Measurements from ENCODE around the gene GRM1. TPM values are rescaled to one million over a fixed set of nuclear protein-coding genes. Genes with fewer than 3 reads are reported as not detected.

GRM1 gene
- total and polyA plus RNA-seq, 2 experiments from 2014 or later = 0.29 to 0.63 TPM

DNA sequence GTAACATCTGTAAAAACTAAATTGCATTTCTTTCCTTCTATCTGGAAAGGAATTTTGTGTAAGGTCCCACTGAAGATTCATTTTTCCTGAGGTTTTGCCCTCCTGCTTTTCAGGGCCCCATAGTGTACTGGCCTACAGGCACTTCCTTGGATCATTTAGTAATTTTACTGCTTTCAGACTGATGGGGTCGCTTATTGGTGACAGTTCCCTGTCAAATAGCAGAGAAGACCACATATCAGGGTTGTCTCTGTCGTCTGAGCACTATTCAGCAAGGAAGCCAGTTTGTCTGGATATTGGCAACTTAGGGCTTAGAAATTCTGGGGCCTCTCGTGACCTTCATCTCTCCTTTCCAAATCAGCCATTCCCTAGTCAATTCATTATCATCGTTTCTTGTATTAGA, 3.5 kb downstream of the GRM1 start (continued):
- TF ChIP-seq EZH2 (IDR thresholded peaks at IDR 0.05; ENCODE audit: low read depth, unreplicated experiment) (no peak), EZH2phosphoT487 (IDR thresholded peaks at IDR 0.05; ENCODE audit: unreplicated experiment) (no peak), REST (IDR thresholded peaks at IDR 0.05; ENCODE audit: unreplicated experiment) (no peak), JUNB (IDR thresholded peaks at IDR 0.05; ENCODE audit: unreplicated experiment) (no peak), NANOG (IDR thresholded peaks at IDR 0.05; ENCODE audit: borderline replicate concordance) (no peak)
- TF ChIP-seq, protein P1, sequence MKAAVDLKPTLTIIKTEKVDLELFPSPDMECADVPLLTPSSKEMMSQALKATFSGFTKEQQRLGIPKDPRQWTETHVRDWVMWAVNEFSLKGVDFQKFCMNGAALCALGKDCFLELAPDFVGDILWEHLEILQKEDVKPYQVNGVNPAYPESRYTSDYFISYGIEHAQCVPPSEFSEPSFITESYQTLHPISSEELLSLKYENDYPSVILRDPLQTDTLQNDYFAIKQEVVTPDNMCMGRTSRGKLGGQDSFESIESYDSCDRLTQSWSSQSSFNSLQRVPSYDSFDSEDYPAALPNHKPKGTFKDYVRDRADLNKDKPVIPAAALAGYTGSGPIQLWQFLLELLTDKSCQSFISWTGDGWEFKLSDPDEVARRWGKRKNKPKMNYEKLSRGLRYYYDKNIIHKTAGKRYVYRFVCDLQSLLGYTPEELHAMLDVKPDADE (IDR thresholded peaks at IDR 0.05) = no peak

DNA sequence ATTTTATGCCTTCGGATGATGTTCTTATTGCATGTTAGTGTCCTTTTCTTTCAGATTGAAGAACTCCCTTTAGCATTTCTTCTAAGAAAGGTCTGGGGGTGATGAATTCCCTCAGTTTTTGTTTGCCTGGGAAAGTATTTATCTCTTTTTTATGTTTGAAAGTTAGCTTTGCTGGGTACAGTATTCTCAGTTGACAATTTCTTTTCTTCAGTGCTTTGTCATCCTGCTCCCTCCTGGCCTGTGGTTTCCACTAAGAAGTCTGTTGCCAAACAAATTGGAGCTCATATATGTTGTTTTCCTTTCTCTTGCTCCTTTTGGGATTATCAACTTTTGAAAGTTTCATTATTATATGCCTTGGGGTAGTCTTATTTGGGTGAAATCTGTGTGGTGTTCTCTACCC, 11.5 kb downstream of the GRM1 start:
- no peak for ATAC-seq

More for the DNA sequence above, 11.5 kb downstream of the GRM1 start:
- H3K27ac Mint-ChIP-seq = no peak overlapping the region
- Histone ChIP-seq H3K4me2 (no peak overlapping the region), H3K9me2 (ENCODE audit: insufficient read depth) (no peaks in the 10 kb centered on the region), H3K27me3 (ENCODE audit: insufficient read depth) (no peaks in the 10 kb centered on the region), H3K4me3 (no peak overlapping the region), H4K20me1 (replicated peaks; ENCODE audit: insufficient read depth) (no peaks in the 10 kb centered on the region), H3F3A (replicated peaks; ENCODE audit: low read depth) (no peaks in the 10 kb centered on the region), H3K27ac (ENCODE audit: low read depth) (no peak overlapping the region), H3K36me3 (ENCODE audit: insufficient read depth) (no peaks in the 10 kb centered on the region), H3K79me2 (replicated peaks; ENCODE audit: insufficient read depth) (no peaks in the 10 kb centered on the region), H3K4me1 (ENCODE audit: insufficient read depth) (no peaks in the 10 kb centered on the region), H2AFZ (no peak overlapping the region)
- TF ChIP-seq, protein P1 (IDR thresholded peaks at IDR 0.05) = no peak
- no peak for TF ChIP-seq ZNF331 (CRISPR knock-in tag; IDR thresholded peaks at IDR 0.05; ENCODE audit: low read depth)
- TF ChIP-seq REST (IDR thresholded peaks at IDR 0.05; ENCODE audit: unreplicated experiment) = no peak
- no peak for TF ChIP-seq JUNB (IDR thresholded peaks at IDR 0.05; ENCODE audit: unreplicated experiment)
- no peak for TF ChIP-seq EZH2phosphoT487 (IDR thresholded peaks at IDR 0.05; ENCODE audit: unreplicated experiment)
- H3K27me3 Mint-ChIP-seq (ENCODE audit: insufficient read depth, low read depth, poor library complexity) = no peaks in the 10 kb centered on the region
- no peaks in the 10 kb centered on the region; the same call in 2 of the 3 replicates for H3K36me3 Mint-ChIP-seq (ENCODE audit: low read depth)
- no peak for DNase-seq (ENCODE audit: low spot score)
- H3K4me1 Mint-ChIP-seq = peaks cover 6% of the 10 kb centered on the region; the same call in 2 of the 3 replicates
- peaks cover 16% of the 10 kb centered on the region; the same call in 2 of the 3 replicates for H3K9me3 Mint-ChIP-seq
- H3K4me3 Mint-ChIP-seq = no peak overlapping the region
